Measurements from ENCODE around the gene CABCOCO1. TPM values are rescaled to one million over a fixed set of nuclear protein-coding genes. Genes with fewer than 3 reads are reported as not detected.
"Not testable (repeated sequence)": the region's sequence is repeated elsewhere in the genome, so short reads cannot be mapped to it uniquely, and the experiment has no call there.

Gene CABCOCO1
- total RNA-seq, 1 donor from 2014 or later: 0.41 TPM

DNA sequence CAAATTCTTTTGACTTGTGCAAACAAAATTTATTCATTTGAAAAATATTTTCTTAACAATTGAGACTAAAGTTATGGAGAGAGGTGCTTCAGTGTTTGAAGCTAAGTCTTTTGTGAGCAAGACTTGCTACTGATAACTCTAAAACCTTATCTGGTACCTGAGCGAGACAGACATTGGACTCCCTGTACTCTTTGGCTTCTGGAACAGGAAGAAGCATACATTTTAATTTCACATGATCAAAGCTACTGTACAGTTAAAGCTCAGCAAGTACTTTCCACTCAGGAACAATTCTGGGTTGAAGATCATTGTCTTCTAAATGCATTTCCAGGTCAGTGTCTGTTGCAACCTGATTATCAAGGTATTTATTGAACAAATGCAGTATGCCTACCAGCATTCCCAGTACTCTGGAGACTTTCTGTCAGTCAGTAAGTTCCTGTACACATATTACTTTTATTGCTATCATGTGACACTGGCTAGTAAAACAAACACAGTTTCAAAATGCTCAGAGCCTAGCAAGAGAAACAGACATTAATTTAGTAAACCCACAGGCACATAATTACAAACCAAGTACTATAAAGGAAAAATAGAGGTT is 42.4 kb downstream of the CABCOCO1 start:
- no peak for DNase-seq (ENCODE audit: extremely low read depth, low read depth, low spot score)

DNA sequence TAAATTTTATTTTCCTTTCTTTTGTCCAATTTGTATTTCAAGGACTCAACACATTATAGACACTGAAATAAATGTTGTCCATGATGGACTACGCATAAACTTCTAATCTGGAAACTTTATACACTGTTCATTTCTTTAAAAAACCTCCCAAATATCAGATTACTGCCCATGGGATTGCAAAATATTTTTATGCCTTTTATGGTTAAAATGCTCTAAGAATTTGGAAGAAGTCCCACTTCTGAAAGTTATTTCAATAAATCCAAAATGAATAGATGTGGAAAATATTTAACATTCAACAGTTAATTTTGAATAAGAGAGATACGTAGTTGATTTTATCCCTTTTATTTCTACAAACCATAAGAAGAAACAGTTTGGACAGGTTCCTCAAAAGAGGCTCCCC is 46.1 kb downstream of the CABCOCO1 start:
- no peak for DNase-seq (ENCODE audit: extremely low read depth, low read depth, low spot score)

DNA sequence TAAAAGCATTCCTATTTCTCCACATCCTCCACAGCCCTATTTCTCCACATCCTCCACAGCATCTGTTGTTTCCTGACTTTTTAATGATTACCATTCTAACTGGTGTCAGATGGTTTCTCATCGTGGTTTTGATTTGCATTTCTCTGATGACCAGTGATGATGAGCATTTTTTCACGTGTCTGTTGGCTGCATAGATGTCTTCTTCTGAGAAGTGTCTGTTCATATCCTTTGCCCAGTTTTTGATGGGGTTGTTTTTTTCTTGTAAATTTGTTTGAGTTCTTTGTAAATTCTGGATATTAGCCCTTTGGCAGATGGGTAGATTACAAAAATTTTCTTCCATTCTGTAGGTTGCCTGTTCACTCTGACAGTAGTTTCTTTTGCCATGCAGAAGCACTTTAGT is 49.4 kb downstream of the CABCOCO1 start:
- DNase-seq (ENCODE audit: extremely low read depth, low read depth, low spot score): not testable (repeated sequence)

DNA sequence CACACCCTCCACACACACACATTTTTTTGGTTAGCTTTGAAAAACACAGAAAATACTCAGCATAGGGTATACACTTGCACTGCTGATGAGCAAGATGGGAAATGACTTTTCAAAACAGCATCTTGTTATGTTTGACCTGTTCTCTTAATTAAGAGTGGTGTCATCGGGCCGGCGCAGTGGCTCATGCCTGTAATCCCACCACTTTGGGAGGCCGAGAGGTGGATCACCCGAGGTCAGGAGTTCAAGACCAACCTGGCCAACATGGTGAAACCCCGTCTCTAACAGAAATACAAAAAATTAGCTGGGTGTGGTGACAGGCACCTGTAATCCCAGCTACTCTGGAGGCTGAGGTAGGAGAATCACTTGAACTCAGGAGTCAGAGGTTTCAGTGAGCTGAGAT is 56.7 kb downstream of the CABCOCO1 start:
- DNase-seq (ENCODE audit: extremely low read depth, low read depth, low spot score): not testable (repeated sequence)

DNA sequence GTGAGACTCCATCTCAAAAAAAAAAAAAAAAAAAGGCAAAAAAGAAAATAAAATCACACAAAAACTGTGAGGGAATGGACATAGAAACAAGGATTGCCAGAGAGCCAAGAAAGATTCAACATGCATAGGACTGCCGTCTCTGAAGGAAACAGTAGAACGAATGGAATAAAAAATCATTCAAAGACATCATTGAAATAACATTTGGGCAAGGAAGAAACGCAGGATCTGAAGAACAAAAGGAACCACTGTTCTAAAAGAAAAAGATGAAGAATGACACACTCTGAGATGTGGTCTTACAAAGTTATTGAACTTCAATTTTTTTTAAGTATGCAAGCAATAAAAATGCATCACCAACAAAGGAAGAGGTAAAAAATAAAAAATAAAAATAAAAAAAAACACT is 57.2 kb downstream of the CABCOCO1 start:
- no peak for DNase-seq (ENCODE audit: extremely low read depth, low read depth, low spot score)

DNA sequence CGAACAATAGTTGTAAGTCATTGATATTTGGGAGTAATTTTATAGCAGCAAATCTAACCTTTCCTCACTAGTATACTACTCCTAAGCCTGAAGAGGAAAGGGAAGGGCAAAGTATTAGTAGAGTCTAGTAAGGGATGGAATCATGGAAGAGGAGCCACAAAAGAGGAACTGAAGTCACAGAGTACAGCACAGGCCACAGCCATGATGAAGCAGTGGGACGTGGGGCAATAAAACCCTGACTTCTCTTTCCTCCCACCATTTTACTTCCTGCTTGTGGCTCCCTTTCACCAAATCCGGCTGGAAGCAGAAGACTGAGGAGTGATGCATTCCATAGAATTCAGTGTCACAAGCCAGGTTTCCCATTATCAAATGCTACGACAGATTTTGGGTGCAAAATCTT is 58.7 kb downstream of the CABCOCO1 start:
- DNase-seq (ENCODE audit: extremely low read depth, low read depth, low spot score): no peak

DNA sequence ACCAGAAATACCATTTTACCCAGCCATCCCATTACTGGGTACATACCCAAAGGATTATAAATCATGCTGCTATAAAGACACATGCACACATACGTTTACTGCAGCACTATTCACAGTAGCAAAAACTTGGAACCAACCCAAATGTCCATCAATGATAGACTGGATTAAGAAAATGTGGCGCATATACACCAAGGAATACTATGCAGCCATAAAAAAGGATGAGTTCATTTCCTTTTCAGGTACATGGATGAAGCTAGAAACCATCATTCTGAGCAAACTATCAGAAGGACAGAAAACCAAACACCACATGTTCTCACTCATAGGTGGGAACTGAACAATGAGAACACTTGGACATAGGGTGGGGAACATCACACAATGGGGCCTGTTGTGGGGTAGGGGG is 62.5 kb downstream of the CABCOCO1 start:
- not testable (repeated sequence) for DNase-seq (ENCODE audit: extremely low read depth, low read depth, low spot score)

DNA sequence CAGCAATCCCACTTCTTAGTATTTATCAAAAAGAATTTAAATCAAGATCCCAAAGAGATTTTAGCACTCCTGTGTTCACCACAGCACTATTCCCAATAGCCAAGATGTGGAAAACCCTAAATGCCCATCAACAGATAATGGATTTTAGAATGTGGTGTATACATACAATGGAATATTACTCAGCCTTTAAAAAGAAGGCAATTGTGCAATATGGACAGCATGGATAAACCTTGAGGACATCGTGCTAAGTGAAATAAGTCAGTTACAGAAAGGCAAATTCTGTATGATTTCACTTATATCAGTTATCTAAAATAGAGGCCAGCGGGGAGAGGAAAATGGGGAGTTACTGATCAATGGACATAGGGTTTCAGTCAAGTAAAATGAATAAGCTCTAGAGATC is 66.9 kb downstream of the CABCOCO1 start:
- no peak for DNase-seq (ENCODE audit: extremely low read depth, low read depth, low spot score)

DNA sequence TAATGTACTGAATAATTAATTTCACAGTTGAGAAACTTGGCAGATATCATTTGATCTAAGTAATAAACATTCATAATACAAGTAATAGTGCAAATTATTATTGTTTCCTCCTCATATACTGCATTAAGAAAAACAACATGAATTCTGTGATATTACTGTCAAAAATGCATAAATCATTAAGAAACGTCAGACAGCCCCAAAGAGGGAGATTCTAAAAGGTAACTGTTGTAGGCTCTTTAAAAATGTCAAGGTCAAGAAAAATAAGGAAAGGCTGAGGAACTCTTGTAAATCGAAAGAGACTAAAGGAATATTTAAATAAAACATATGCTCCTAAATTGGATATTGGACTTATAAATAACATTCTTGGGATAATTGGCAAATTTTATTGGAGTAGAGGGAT is 67.9 kb downstream of the CABCOCO1 start:
- DNase-seq (ENCODE audit: extremely low read depth, low read depth, low spot score): no peak

DNA sequence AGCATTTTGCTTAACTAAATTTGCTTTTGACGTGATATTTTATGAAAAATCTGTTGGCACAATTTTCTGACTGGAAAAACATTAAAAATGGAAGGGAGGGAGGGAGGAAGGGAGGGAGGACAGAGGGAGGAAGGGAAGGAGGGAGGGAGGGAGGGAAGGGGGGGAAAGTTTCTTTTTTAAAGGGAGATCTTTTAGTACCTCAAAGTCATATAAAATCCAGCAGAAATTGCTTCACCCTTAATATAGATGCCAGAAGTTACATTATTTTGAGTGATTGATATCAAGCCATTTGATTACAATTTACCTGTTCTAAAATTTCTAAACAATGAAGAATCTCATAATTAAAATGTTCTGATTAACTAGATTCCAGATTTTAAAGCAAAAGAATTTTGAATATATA is 68.9 kb downstream of the CABCOCO1 start:
- no peak for DNase-seq (ENCODE audit: extremely low read depth, low read depth, low spot score)

DNA sequence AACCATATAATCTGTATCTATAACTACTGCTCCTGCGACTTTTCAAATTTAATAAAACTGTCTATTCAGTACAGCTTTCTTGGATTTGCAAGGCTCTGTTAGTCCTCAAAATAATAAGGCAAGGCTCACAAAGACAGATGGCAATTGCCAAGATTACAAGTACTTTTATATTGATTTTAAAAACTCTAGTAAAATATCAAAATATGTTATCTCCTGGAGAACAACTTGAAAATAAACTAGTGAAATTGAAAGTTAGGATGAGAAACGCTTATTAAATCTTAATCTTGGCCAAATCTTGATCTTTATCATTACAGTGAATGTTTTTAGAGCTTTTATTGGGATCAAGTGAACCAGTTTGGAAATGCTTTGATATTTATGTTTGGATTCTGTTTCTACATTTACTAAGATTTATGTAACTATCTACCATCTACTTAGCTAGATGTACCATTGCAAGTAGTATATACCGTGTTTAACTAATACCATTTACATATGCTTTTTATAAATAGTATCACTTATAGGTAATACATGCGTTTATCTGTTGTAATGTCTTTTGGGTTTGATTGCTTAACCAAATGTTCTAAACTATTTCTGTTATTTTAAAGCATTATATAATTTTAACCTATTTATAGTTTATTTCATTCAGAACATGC is 70.0 kb downstream of the CABCOCO1 start:
- DNase-seq (ENCODE audit: extremely low read depth, low read depth, low spot score): no peak

DNA sequence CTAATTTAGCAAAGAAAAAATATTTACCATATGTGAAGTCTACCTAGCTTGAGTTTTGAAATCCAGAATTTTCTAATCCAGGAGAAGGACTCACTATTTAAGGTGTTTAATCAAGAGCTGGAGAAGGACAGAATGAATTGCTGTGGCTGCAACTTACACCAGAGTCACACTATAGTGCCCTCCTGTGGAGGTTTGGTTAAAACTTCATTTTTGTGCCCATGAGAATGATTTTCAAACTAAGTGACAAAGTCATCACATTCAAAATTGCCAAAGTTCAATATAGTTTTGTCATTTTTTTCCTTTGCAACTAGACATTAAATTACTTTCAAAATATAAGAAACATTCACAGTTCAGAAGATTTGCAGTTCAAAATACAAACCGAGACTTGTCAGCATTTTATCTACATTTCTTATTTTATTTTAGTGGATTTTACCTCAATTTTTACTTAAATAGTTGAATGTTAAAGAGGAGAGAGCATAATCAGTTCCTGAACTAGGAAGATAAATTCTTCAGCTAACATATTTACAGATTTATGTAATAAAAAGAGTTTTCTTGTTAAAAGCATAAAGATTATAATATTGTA is 70.7 kb downstream of the CABCOCO1 start:
- no peak for DNase-seq (ENCODE audit: extremely low read depth, low read depth, low spot score)

DNA sequence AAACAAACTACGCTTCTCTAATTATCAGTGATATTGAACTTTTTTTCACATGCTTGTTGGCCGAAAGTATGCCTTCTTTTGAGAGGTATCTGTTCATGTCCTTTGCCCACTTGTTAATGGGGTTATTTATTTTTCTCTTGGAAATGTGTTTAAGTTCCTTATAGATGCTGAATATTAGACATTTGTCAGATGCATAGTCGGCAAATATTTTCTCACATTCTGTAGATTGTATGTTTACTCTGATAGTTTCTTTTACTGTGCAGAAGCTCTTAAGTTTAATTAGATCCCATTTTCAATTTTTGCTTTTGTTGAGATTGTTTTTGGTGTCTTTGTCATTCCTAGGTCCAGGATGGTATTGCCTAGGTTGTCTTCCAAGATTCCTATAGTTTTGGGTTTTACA is 73.2 kb downstream of the CABCOCO1 start:
- DNase-seq (ENCODE audit: extremely low read depth, low read depth, low spot score): no peak

DNA sequence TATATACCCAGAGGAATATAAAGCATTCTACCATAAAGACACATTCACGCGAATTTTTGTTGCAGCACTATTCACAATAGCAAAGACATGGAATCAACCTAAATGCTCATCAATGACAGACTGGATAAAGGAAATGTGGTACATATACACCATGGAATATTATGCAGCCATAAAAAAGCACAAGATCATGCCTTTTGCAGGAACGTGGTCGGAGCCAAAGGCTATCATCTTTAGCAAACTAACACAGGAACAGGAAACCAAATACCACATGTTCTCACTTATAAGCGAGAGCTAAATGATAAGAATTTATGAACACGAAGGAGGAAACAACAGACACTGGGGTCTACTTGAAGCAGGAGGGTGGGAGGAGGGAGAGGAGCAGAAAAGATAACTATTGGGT is 74.7 kb downstream of the CABCOCO1 start:
- not testable (repeated sequence) for DNase-seq (ENCODE audit: extremely low read depth, low read depth, low spot score)

DNA sequence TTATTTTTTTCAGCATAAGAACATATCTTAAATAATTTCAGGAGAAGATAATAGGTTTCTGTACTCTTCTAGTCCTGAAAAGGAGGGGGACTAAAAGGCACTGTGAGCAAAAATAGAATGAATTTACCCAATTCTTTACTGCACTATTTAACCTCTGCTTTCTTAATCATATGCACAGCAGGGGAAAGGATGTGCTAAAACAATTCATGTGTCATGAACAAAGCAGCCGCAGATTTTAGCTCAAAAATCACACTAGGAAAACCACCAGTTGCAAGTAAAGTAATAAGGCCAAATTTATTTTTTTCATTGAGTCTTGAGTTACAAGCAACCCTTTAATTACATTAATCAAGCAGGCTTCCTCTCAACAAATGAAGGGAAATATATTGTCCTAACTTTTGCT is 80.1 kb downstream of the CABCOCO1 start:
- DNase-seq (ENCODE audit: extremely low read depth, low read depth, low spot score): no peak

DNA sequence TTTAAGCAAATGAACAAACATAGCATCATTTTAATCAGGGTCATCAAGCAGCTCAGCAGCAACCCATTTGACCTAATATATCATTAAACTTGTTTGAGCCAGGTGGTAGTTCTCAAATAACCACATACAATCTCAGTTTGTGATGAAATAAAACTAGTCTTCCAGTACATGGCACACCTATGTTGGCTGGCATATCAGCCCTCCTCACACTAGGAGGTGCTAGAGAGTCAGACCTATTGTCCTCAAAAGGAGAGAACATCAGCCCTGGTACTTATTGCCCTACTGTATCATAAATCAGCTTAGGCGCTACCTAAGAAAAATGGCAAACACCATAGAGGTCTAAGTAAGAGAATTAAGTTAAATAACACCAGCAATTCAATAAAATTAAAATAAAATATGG is 81.7 kb downstream of the CABCOCO1 start:
- DNase-seq (ENCODE audit: extremely low read depth, low read depth, low spot score): no peak

DNA sequence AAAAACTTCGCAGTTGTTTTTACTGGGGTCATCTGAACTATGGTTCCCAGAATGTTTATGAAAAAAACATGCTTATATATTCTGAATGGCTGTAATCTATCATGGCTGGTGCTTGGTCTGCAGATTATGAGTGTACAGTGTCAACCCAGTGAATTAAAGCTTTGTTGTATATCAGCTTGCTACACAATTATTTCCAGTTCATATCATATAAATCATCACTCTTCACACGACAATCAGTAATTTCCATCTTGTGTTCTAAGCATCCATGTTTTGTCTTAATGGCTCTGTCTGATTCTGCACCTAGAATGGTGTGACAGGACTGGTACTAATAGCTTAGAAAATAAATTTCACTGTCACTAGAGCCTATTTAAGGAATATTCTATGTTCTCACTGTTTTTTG is 83.6 kb downstream of the CABCOCO1 start:
- no peak for DNase-seq (ENCODE audit: extremely low read depth, low read depth, low spot score)

DNA sequence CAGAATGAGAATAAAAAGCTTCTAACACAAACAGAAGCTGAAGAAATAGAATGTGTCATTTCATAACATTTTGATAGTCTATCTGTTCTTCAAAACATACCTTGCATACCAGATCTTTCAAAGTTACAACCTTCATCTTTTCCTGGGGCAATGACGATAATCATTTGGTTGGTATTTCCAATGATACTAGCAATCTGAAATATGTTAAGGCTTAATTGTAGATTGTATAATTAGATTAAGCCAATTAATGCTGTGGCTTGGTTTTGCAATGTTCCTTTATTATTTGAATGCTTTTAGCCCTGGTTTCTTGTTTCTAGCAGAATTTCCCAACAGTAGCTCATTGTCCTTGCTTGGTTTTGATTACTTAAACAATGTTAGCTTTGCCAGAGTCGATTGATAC is 84.6 kb downstream of the CABCOCO1 start:
- DNase-seq (ENCODE audit: extremely low read depth, low read depth, low spot score): no peak

DNA sequence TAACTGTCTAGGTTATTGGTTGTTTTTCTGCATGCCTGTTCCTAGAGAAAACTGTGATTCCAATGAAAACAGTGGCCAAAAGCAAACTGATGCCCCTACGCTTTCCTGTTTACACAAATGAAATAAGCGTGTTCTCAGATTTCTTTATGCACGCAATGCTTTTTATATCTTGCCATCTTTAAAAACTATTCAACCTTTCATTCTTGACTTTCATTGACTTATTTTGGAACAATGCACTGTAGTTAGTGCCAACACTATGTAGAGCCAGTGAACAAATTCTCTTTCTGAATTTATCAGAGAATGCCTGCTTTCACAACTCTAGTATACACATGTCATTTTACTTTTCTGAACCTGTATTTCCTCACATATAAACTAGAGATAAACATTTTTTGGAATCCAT is 86.6 kb downstream of the CABCOCO1 start:
- no peak for DNase-seq (ENCODE audit: extremely low read depth, low read depth, low spot score)

DNA sequence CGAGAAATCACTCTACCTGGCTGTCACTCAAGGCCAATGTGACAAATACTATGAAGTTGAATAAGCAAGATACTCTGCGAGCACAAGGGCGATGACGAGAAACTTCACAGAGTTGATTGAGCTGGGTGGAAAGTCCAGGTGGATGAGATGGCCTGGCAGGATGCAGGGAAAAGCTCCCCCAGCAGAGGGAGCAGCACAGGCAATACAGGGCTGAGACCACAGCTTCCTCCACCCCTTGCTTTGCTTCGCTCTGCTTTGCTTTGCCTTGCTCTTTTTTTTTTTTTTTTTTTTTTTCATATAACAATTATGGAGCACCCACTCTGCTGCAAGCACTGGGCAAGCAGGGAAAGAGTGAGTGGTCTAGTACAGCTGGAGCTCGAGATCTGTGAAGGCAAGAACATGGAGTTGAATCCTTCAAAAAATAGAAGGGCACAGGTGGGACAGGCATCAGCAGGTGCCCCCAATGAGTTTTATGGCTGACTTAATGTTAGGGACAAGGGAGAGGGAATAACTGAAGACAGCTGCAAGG is 88.3 kb downstream of the CABCOCO1 start:
- DNase-seq (ENCODE audit: extremely low read depth, low read depth, low spot score): no peak

DNA sequence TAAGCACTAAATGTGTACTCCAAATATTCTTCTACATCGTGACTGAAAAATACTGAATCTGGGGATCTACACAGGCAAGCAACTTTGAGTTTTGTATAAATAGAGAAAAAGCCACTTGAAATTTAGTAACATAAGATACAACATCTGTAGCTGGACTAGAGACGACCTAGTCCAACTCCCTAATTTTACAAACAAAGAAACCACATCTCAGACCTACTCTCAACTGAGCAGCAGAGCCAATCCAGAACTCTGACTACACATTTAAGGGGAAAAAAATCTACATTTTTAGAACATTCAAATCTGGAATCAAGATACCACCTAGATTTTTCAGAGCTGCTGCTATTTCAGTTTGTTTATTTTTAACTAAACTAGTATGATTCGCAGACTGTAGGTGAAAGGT is 88.9 kb downstream of the CABCOCO1 start:
- DNase-seq (ENCODE audit: extremely low read depth, low read depth, low spot score): no peak

Measured in glomerular endothelial cell (primary cell).